GM18498 (cell line): ENCODE measurements around the gene WWTR1.

Experiments used
- ATAC-seq: cut with Tn5 transposase; IDR thresholded peaks from one replicate; pipeline ENCODE4 v1.9.1; 2021; ENCODE audit warnings: mild to moderate bottlenecking, moderate library complexity; ENCODE audit not compliant: unreplicated experiment

The WWTR1 gene

DNA sequence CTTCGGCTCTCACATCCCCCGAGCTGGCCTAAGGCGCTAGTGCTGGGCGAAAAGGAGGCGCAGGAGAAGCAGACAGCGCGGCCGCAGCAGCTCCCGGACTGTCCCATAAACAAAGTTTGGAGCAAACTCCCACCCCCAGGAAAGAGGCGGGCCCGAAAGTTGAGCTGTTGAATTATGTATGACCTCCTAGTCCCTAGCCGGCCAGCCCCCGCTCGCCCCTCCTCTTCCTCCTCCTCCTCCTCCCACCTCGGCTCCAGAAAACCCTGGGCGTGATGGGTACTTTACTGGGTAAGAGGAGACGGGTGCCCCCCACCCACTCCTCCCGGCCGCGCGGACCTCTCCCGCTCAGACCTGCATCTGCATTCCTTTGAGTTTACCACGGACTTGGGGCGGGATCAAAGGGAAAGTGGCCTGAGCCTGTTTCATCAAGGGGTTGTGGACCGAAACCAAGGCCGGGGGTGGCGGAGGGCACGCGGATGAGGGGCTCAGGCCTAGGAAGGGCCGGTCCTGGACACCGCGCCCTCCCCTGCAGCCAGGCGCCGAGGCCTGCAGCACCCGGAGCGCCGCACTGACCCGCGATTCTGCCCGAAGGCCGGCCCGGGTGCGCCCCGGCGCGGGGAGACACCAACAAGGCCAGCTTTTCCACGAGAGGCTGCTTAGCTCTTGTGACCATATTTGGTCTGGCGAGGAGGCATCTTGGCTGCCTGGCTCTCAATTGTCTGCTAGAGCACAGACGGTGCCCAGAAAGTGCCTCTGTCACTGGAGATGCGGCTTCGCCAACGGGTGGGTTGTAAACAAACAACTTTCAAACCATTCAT lies at the start of gene WWTR1:
Gene WWTR1 (minus strand): TSS at position 100 of the 818 bp plus-strand sequence. CDS start 719 bp downstream, outside the sequence.
- ATAC-seq = peak; percentile 83

- ATAC-seq = no peak
These were observed 49.1 kb upstream of the WWTR1 start for GRCh38 chr3:149706905-149707304.

DNA sequence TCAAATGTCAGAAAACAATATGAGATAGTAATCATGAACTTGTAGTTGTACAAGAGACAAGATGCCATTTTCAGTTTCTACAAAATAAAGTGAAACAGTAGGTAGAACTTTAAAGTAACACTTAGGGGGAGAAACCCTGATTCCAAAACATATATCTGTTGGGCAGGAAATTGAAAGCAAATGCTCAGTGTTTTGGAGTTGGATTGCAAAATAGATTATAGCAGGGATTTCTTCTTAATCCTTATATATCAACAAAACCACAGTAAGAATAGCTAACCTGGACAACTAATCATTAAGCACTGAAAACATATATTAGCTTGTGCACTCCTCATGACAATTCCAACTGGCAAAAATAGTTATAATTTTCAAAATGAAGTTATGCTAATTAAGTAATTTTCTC lies 47.6 kb upstream of the WWTR1 start:
- ATAC-seq = no peak

- ATAC-seq = no peak
These were observed 45.6 kb upstream of the WWTR1 start for GRCh38 chr3:149703466-149703865.

- no peak for ATAC-seq
These were observed 45.0 kb upstream of the WWTR1 start for GRCh38 chr3:149702691-149703441.

DNA sequence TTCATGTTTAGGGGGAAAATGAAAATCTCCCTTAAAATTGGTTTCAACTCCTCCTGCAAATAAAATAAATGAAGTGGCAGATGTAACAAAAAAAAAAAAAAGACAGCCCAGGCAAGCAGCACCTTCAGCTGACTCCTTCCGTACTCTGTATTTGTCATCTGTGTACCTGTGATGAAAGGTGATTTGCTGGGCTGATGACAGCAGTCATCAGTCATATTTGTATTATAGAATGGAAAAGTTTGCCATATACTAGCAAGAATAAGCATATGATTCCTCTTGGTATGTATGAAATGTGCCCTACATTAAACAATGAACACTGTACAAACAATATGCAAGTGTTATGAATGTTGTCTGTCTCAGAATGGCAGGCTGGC lies 44.1 kb upstream of the WWTR1 start:
- no peak for ATAC-seq

DNA sequence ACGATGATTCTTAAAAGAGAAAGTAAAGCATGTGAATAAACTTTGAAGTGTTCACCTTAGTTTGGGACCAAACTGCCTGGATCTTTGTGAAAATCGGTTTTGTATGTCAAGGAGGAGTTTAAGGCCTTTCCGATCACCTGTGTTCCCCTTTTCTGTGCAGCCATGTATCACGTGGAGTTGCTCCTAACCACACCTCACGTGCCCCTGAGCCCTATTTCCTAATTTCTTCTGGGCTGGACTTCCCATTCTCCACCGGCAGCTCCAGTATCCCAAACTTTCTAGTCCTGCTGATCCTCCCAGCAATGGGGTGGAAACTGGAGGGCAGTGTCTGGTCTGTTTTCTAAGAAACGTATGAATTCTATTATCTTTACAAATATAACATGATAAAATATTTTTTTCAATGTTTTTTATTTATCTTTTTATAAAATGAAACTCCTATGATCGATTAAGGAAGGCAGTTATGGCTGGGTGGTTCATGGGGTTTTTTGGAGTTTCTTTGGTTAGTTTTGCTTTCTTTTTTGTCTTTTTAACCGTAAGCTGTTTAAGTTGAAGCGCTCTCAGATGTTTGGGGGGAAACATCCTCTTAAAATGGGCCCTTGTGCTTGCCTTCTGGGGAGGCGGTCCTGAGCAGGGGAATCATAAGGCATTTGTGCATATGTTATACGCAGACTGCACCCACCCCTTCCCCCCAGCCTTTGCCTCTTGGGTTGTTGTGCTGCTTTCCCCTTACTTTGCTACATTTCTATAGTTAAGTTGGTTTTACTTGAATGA lies 43.6 kb upstream of the WWTR1 start:
- no peak for ATAC-seq

GRCh38 chr3:149688122-149688757 lies 30.4 kb upstream of the WWTR1 start:
- ATAC-seq = no peak

- no peak for ATAC-seq
These were observed 29.2 kb upstream of the WWTR1 start for GRCh38 chr3:149686996-149687395.

DNA sequence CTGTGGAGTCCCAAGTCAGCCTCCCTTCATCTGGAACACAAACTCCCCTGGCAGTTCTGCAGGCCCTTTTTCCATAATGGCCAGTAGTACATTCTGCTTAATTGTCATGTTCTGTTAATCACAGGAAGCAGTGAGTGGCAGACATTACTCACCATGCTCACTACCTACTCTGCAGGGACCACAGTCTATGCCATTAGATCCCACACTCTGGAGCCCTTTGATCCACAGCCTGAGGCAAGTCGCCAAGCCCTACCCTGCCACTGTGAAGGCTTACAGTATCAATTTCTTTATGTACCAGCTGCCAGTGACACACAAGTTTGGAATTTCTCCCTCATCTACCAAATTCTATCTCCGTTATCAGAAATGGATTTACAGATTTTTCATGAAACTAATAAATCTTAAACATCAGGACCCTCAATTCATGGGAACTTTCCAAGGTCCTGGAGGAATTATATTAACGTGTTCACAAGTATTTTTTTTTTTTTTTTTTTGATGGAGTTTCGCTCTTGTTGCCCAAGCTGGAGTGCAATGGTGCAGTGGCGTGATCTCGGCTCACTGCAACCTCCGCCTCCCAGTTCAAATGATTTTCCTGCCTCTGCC lies 20.6 kb upstream of the WWTR1 start:
- ATAC-seq = no peak

GRCh38 chr3:149673393-149673792 lies 15.6 kb upstream of the WWTR1 start:
- no peak for ATAC-seq

DNA sequence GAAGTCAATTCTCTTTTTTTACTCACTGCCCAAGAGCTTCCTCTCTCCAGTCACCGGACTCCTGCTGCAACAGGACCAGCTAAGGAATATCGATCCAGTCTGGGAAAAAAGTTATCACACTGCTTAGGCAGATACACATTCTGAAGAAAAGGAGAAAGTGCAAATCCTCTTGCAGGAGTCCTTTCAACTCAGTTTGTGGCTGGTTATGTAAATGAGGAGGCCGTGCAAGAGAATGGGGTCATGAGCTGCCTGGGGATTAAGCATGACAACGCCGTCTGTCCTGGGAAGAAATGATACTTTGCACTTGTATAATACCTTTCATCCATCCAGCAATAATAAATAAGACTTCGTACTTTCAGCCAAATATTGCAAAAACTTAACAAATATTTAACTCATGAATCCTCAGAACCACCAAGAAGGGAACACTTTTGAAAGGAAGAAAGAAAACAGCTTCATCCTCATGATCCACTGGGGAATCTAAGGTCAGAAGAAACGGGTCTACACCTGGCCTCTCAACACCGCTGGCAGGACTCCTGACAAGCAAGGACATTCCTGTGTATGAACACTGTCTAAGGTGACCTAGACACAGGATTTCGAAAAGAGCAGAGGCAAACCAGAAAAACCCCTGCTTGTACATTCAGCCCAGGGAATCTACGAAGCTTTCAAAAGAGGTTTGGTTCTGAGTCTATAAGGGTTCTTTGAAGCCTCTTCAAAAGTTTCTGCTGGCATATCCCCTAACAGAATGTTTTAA lies 13.1 kb upstream of the WWTR1 start:
- no peak for ATAC-seq

DNA sequence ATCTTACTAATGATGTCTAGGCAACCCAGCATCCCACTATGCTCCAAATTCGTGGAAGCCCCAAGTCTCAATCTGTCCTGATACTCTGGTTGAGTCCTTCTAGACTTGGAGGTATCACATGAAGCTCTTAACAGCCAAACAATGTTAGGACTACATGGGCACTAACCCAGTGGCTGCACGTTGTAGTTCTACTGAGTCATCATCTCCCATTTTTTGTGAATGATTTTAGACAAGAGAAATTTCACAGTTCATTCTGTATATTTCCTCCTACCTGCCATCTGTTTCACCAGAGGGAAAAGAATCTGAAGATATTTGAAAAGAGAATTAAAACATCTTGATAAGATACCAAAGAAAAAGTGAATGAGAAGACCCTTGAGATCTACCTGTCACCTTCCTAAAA lies 9.8 kb upstream of the WWTR1 start:
- no peak for ATAC-seq

DNA sequence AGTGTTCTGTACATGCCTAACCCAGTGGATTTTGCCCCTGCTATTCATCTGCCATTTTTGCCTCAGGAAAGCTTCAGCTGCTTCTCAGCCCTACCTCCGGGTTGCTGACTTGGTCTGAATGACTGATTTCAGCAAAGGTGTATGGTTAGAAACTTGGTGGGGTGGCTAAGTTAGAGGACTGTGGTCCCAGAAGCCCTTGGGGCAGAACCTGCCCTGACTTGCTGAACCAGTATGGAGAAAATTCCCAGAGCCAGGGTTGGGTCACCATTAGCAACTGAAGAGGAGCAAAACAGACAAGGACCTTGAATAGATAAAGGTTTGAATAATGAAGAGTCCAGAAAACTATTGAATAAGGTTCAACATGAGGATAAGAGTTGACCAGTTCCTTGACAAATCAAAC lies 6.1 kb upstream of the WWTR1 start:
- no peak for ATAC-seq

- no peak for ATAC-seq
These were observed 4.5 kb upstream of the WWTR1 start for GRCh38 chr3:149662240-149662887.

GRCh38 chr3:149660462-149660861 lies 2.6 kb upstream of the WWTR1 start:
- no peak for ATAC-seq

- peak; percentile 16 for ATAC-seq
These were observed 1.1 kb upstream of the WWTR1 start for GRCh38 chr3:149658744-149659497.

- peak; percentile 34 for ATAC-seq
These were observed 402 bp downstream of the WWTR1 start for GRCh38 chr3:149657321-149657925.
